Suppressor macrophage treated with lipopolysaccharide for 1 hour (primary cell): Measurements from ENCODE around the gene KLHL42.
"Not testable (repeated sequence)": the region's sequence is repeated elsewhere in the genome, so short reads cannot be mapped to it uniquely, and the experiment has no call there.

Source experiments
- DNase-seq, 3 donors: peaks; one replicate each; pipeline ENCODE4 v3.0.0-alpha.2; 2020 to 2022

The KLHL42 gene

GRCh38 chr12:27818401-27818918, 38.4 kb downstream of the KLHL42 start:
- DNase-seq: no peak

GRCh38 chr12:27820564-27820963, 40.5 kb downstream of the KLHL42 start:
- no peak for DNase-seq

GRCh38 chr12:27821259-27821973, 41.4 kb downstream of the KLHL42 start:
- DNase-seq: peak; percentile 78 to 81 (median 78)

- peak in 2 of 3 donors; percentile 11 to 21 for DNase-seq
These were observed 42.2 kb downstream of the KLHL42 start for GRCh38 chr12:27822076-27822712.

GRCh38 chr12:27823038-27823437, 43.0 kb downstream of the KLHL42 start:
- DNase-seq: no peak

GRCh38 chr12:27824126-27824842, 44.3 kb downstream of the KLHL42 start:
- DNase-seq: no peak

GRCh38 chr12:27826076-27826475, 46.0 kb downstream of the KLHL42 start:
- no peak for DNase-seq

- DNase-seq: no peak
These were observed 48.2 kb downstream of the KLHL42 start for GRCh38 chr12:27828196-27828595.

- no peak for DNase-seq
These were observed 58.6 kb downstream of the KLHL42 start for GRCh38 chr12:27838543-27839185.

- peak in 1 of 3 donors; percentile 6 for DNase-seq
These were observed 60.4 kb downstream of the KLHL42 start for GRCh38 chr12:27840229-27840999.

GRCh38 chr12:27841392-27841882, 61.4 kb downstream of the KLHL42 start:
- DNase-seq: no peak

- no peak for DNase-seq
These were observed 63.7 kb downstream of the KLHL42 start for GRCh38 chr12:27843714-27844245.

- no peak for DNase-seq
These were observed 64.5 kb downstream of the KLHL42 start for GRCh38 chr12:27844366-27845090.

GRCh38 chr12:27845187-27845586, 65.2 kb downstream of the KLHL42 start:
- DNase-seq: no peak

- DNase-seq: not testable (repeated sequence)
These were observed 65.7 kb downstream of the KLHL42 start for GRCh38 chr12:27845706-27846105.

GRCh38 chr12:27847293-27847692, 67.3 kb downstream of the KLHL42 start:
- DNase-seq: not testable (repeated sequence)

- no peak for DNase-seq
These were observed 71.3 kb downstream of the KLHL42 start for GRCh38 chr12:27851311-27851710.

- no peak for DNase-seq
These were observed 72.1 kb downstream of the KLHL42 start for GRCh38 chr12:27852117-27852516.
